GM12873 (cell line): ENCODE measurements around the gene STXBP5L.

ENCODE experiments used
- TF ChIP-seq, protein P1 (sequence below): IDR thresholded peaks from 2 replicates; pipeline ENCODE4 v1.5.1; 2012; ENCODE audit warnings: low read depth, mild to moderate bottlenecking, moderate library complexity, low read length, control low read depth; ENCODE audit not compliant: insufficient read depth; ENCODE audit errors: missing control alignments

STXBP5L gene

DNA sequence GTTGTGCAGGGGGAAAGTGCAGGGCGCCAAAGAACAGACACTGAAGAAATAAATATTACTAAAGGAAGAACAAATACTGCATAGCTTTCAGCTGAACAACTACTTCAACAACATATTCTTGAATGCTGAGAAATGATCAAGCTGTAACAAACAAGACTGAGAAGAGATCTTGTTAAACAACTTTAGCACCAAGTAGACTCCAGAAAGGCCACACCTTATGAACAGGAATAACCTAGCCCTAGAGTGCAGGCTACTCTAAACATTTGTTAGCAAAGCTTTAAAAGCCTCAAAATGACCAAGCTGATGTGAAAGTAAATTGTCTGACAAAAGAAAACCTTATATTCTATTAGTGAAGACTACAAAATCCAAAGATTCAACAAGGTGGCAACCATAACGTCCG lies 554.6 kb downstream of the STXBP5L start:
- TF ChIP-seq, protein P1, sequence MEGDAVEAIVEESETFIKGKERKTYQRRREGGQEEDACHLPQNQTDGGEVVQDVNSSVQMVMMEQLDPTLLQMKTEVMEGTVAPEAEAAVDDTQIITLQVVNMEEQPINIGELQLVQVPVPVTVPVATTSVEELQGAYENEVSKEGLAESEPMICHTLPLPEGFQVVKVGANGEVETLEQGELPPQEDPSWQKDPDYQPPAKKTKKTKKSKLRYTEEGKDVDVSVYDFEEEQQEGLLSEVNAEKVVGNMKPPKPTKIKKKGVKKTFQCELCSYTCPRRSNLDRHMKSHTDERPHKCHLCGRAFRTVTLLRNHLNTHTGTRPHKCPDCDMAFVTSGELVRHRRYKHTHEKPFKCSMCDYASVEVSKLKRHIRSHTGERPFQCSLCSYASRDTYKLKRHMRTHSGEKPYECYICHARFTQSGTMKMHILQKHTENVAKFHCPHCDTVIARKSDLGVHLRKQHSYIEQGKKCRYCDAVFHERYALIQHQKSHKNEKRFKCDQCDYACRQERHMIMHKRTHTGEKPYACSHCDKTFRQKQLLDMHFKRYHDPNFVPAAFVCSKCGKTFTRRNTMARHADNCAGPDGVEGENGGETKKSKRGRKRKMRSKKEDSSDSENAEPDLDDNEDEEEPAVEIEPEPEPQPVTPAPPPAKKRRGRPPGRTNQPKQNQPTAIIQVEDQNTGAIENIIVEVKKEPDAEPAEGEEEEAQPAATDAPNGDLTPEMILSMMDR: no peak

DNA sequence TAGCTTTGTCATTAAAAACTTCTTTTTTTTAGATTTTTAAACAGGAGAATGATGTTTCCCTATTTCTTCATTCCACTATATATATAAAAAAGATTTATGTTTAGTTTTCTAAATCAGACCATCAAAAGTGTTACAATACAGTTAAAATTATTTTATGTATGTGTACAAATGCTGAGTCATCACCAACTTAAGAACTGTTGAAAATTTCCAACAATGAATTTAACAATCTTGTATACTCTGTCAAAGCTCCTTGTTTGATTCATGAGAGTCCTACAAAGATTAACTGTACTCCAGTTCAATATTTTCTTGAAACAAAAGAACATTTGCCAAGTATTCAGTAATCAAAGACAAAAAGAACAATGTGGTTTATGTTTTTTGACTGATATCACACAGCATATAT lies 555.7 kb downstream of the STXBP5L start:
- TF ChIP-seq, protein P1: no peak

DNA sequence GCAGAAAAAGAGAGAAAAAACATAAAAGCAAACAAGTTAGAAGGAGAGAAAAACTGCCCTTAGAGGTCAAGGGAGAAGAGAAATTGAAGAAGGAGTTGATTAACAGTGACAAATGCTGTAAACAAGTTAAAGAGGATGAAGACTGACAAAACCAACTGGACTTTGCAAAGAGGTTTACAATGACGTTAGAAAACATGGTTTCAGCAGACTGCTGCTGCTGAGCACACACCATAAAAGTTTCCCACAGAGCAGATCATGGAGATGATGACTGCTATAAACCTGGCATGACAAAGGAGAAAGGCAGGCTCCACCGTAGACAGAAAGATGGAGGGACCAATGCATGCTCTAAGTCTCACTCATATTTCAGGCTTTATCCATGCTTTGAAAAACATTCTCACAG lies 559.1 kb downstream of the STXBP5L start:
- TF ChIP-seq, protein P1: no peak

DNA sequence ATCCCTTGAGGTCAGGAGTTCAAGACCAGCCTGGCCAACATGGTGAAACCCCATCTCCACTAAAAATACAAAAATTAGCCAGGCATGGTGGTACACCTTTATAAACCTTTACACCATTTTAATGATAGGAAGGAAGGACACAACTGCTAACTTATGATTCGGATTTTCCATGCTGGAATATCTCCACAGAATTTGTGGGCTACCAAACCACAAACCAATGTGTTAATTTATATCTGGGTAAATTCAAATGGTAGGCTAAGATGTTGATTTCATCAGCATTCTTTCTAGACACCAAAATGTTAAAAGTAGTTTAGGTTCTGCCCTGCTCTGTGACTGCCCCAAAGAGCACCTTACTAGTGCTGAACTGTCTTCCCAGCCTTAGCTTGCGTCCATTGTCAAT lies 565.0 kb downstream of the STXBP5L start:
- TF ChIP-seq, protein P1: no peak
